HepG2 (cell line): Measurements from ENCODE around the gene MAP2K7. TPM values are rescaled to one million over a fixed set of nuclear protein-coding genes. Genes with fewer than 3 reads are reported as not detected.

Experiments used
- ATF5 ChIP-seq: sonication (generic); formaldehyde crosslinking; IDR thresholded peaks from 2 replicates; pipeline ENCODE4 v1.4.0; 2020; ENCODE audit warnings: mild to moderate bottlenecking, low read depth, missing genetic modification reagents
- ELF4 ChIP-seq: sonication (generic); formaldehyde crosslinking; IDR thresholded peaks from 2 replicates; pipeline ENCODE4 v1.5.0; 2020; ENCODE audit warnings: missing genetic modification reagents, mild to moderate bottlenecking, moderate library complexity, borderline replicate concordance
- GZF1 ChIP-seq: sonication (generic); formaldehyde crosslinking; IDR thresholded peaks from 2 replicates; pipeline ENCODE4 v1.5.1; 2020; ENCODE audit warnings: mild to moderate bottlenecking, missing genetic modification reagents
- JUN ChIP-seq: sonication (generic); formaldehyde crosslinking; IDR thresholded peaks from 2 replicates; pipeline ENCODE4 v1.4.0; 2020; ENCODE audit warnings: mild to moderate bottlenecking, missing genetic modification reagents
- NFIC ChIP-seq: IDR thresholded peaks from 2 replicates; pipeline ENCODE4 v1.6.1; 2012; ENCODE audit warnings: mild to moderate bottlenecking, low read length, inconsistent platforms
- POLR2AphosphoS5 ChIP-seq: IDR thresholded peaks from 2 replicates; pipeline ENCODE4 v1.6.1; 2012; ENCODE audit warnings: low read depth, low read length
- PRDM15 ChIP-seq: sonication (generic); formaldehyde crosslinking; IDR thresholded peaks from 2 replicates; pipeline ENCODE4 v1.4.0; 2020; ENCODE audit warnings: missing genetic modification reagents
- RARG ChIP-seq: sonication (generic); formaldehyde crosslinking; IDR thresholded peaks from 2 replicates; pipeline ENCODE4 v1.4.0; 2020; ENCODE audit warnings: low read depth, mild to moderate bottlenecking, missing genetic modification reagents
- RNF2 ChIP-seq: fragments of 450-650 bp; conservative IDR thresholded peaks from 2 replicates; pipeline ENCODE4 v1.6.1; 2016; ENCODE audit warnings: low read depth
- SIN3A ChIP-seq: IDR thresholded peaks from 2 replicates; pipeline ENCODE4 v1.6.1; 2011; ENCODE audit warnings: low read depth, mild to moderate bottlenecking, control low read depth, low read length, borderline replicate concordance
- SNAPC5 ChIP-seq: sonication (generic); formaldehyde crosslinking; IDR thresholded peaks from 2 replicates; pipeline ENCODE4 v1.8.1; 2023; ENCODE audit warnings: mild to moderate bottlenecking, missing genetic modification reagents, borderline replicate concordance
- TARDBP ChIP-seq: sonication (generic); formaldehyde crosslinking; IDR thresholded peaks from 2 replicates; pipeline ENCODE4 v1.8.0; 2022; ENCODE audit warnings: mild to moderate bottlenecking, missing genetic modification reagents
- TCF7 ChIP-seq: sonication (generic); IDR thresholded peaks from 2 replicates; pipeline ENCODE4 v1.6.1; 2016; ENCODE audit warnings: antibody characterized with exemption, low read depth
- TIGD3 ChIP-seq: sonication (generic); formaldehyde crosslinking; IDR thresholded peaks from 2 replicates; pipeline ENCODE4 v1.5.1; 2020; ENCODE audit warnings: mild to moderate bottlenecking, missing genetic modification reagents, borderline replicate concordance
- ZBTB26 ChIP-seq: IDR thresholded peaks from 2 replicates; pipeline ENCODE4 v1.6.1; 2016; ENCODE audit warnings: missing compliant biosample characterization, missing genetic modification reagents, borderline replicate concordance
- ZFY ChIP-seq: sonication (generic); formaldehyde crosslinking; IDR thresholded peaks from 2 replicates; pipeline ENCODE4 v1.4.0; 2020; ENCODE audit warnings: missing genetic modification reagents
- ZNF225 ChIP-seq: sonication (generic); formaldehyde crosslinking; IDR thresholded peaks from 2 replicates; pipeline ENCODE4 v1.4.0; 2020; ENCODE audit warnings: mild to moderate bottlenecking, missing genetic modification reagents
- ZNF263 ChIP-seq: sonication (generic); formaldehyde crosslinking; IDR thresholded peaks from 2 replicates; pipeline ENCODE4 v1.4.0; 2020; ENCODE audit warnings: missing genetic modification reagents
- ZNF30 ChIP-seq: sonication (generic); formaldehyde crosslinking; IDR thresholded peaks from 2 replicates; pipeline ENCODE4 v1.5.0; 2020; ENCODE audit warnings: mild to moderate bottlenecking, missing genetic modification reagents
- ZNF326 ChIP-seq: sonication (generic); formaldehyde crosslinking; IDR thresholded peaks from 2 replicates; pipeline ENCODE4 v1.4.0; 2020; ENCODE audit warnings: missing genetic modification reagents, borderline replicate concordance
- ZNF430 ChIP-seq: sonication (generic); formaldehyde crosslinking; IDR thresholded peaks from 2 replicates; pipeline ENCODE4 v1.9.0; 2021; ENCODE audit warnings: mild to moderate bottlenecking, missing genetic modification reagents
- ZNF850 ChIP-seq: sonication (generic); formaldehyde crosslinking; conservative IDR thresholded peaks from 2 replicates; pipeline ENCODE4 v1.9.0; 2021; ENCODE audit warnings: mild to moderate bottlenecking, missing genetic modification reagents
- ZNF883 ChIP-seq: sonication (generic); formaldehyde crosslinking; IDR thresholded peaks from 2 replicates; pipeline ENCODE4 v1.5.1; 2020; ENCODE audit warnings: mild to moderate bottlenecking, missing genetic modification reagents; ENCODE audit errors: not compliant biosample characterization
- polyA plus RNA-seq, 8 experiments: library from polyadenylated mRNA; depleted of rRNA in 3 of 8; stranded (reverse) in 7 of 8; unstranded in 1 of 8; fragments of >200 nt; fragmentation: Illumina TruSeq in 4 of 8; extraction: Trizol in 4 of 8; gene quantifications; 2 replicates each; pipeline versions ENCODE4 v1.2.1 to v1.2.3, GENCODE V29; 2011 to 2016; ENCODE audit warnings: low read depth in 4 of 8, missing spikeins in 1 of 8, mixed read lengths in 1 of 8; ENCODE audit not compliant: insufficient read depth in 1 of 8
- total RNA-seq, 5 experiments: library from RNA; depleted of rRNA; stranded (reverse); fragments of >200 nt; fragmentation: Illumina TruSeq; extraction: Trizol; gene quantifications; 2 replicates each; pipeline ENCODE4 v1.2.3, GENCODE V29; 2016; ENCODE audit warnings: low read depth in 1 of 5

Gene MAP2K7
- total and polyA plus RNA-seq, 2 of the 13 experiments (the other 11 are each of a cell fraction or from before 2014, with no cell fraction given) = 9.0 to 10.8 TPM

GRCh38 chr19:7868671-7869452 lies 34.8 kb upstream of the MAP2K7 start (continued):
- TF ChIP-seq ZNF30 (no peak), JUN (CRISPR knock-in tag) (no peak; the same call in 1 of the 2 replicates), RNF2 (peak; percentile 84; the same call in 1 of the 2 replicates), GZF1 (CRISPR knock-in tag) (no peak), PRDM15 (CRISPR knock-in tag) (no peak), ZNF263 (0 out of 2 replicates have a peak, but pooled peaks have one; percentile 17), SNAPC5 (CRISPR knock-in tag) (no peak), SIN3A (0 out of 2 replicates have a peak, but pooled peaks have one; percentile 27), RARG (CRISPR knock-in tag) (no peak), ZNF850 (no peak), POLR2AphosphoS5 (peak; percentile 40), ZNF883 (CRISPR knock-in tag) (no peak), ATF5 (no peak), ZBTB26 (CRISPR knock-in tag) (no peak), TIGD3 (CRISPR knock-in tag) (0 out of 2 replicates have a peak, but pooled peaks have one; percentile 31), ZNF430 (no peak), NFIC (no peak), ZNF326 (CRISPR knock-in tag) (no peak), TARDBP (CRISPR knock-in tag) (no peak), ZFY (CRISPR knock-in tag) (peak; percentile 59), TCF7 (no peak), ELF4 (CRISPR knock-in tag) (no peak), ZNF225 (CRISPR knock-in tag) (no peak)
